ENCODE results near the gene MTUS2. TPM values are rescaled to one million over a fixed set of nuclear protein-coding genes. Genes with fewer than 3 reads are reported as not detected.
"Not testable (repeated sequence)": the region's sequence is repeated elsewhere in the genome, so short reads cannot be mapped to it uniquely, and the experiment has no call there.

The MTUS2 gene
- total RNA-seq, 5 donors from 2014 or later (not counting 1 experiment from before 2014, with no cell fraction given): 0.05 to 0.28 (median 0.12) TPM

- no peak overlapping the region for H3K4me3 ChIP-seq (ENCODE audit: control insufficient read depth in 1 of 2, extremely low read depth in 1 of 2, low read length in 1 of 2)
- Mint-ChIP-seq H3K4me3 (no peak overlapping the region), H3K9me3 (peaks cover 0 to 8% (median 0%) of the 10 kb centered on the region in 3 donors), H3K27me3 (peaks cover 10% of the 10 kb centered on the region in 2 donors), H3K4me1 (no peaks in the 10 kb centered on the region), H3K36me3 (no peaks in the 10 kb centered on the region), H3K27ac (no peak overlapping the region)
- ChIA-PET CTCF (no interaction called here), POLR2A (no interaction called here)
- H3K36me3 ChIP-seq (ENCODE audit: control insufficient read depth in 2 of 2, extremely low read depth in 1 of 2, insufficient read depth in 1 of 2, low read length in 1 of 2): no peaks in the 10 kb centered on the region
- 90% methylated on average over 9 of the region's 9 CpGs for WGBS (ENCODE audit: insufficient coverage)
- DNase-seq (no peak), ATAC-seq (replicated peaks in 1 of 4) (no peak)
- no peaks in the 10 kb centered on the region for H3K4me1 ChIP-seq (ENCODE audit: control insufficient read depth in 1 of 2, extremely low read depth in 1 of 2, insufficient read depth in 2 of 2, low read length in 2 of 2)
- H3K27me3 ChIP-seq (replicated peaks in 1 of 2; ENCODE audit: control insufficient read depth in 2 of 2, extremely low read depth in 1 of 2, insufficient read depth in 2 of 2, low read length in 1 of 2): peaks cover 0 to 3% of the 10 kb centered on the region in 2 experiments
- no peaks in the 10 kb centered on the region for H3K9me3 ChIP-seq
- no peak overlapping the region for H3K27ac ChIP-seq (ENCODE audit: low read length)
Observed at GRCh38 chr13:29323954-29324353, 503.8 kb downstream of the MTUS2 start.

GRCh38 chr13:29324601-29325000, 504.5 kb downstream of the MTUS2 start:
- H3K4me3 Mint-ChIP-seq: no peak overlapping the region
- H3K4me1 Mint-ChIP-seq: no peaks in the 10 kb centered on the region
- ATAC-seq (replicated peaks in 1 of 4) (no peak), DNase-seq (no peak)
- Histone ChIP-seq H3K27me3 (replicated peaks in 1 of 2; ENCODE audit: control insufficient read depth in 2 of 2, extremely low read depth in 1 of 2, insufficient read depth in 2 of 2, low read length in 1 of 2) (no peaks in the 10 kb centered on the region), H3K9me3 (no peaks in the 10 kb centered on the region), H3K4me3 (ENCODE audit: control insufficient read depth in 1 of 2, extremely low read depth in 1 of 2, low read length in 1 of 2) (no peak overlapping the region), H3K36me3 (ENCODE audit: control insufficient read depth in 2 of 2, extremely low read depth in 1 of 2, insufficient read depth in 1 of 2, low read length in 1 of 2) (no peaks in the 10 kb centered on the region), H3K4me1 (ENCODE audit: control insufficient read depth in 1 of 2, extremely low read depth in 1 of 2, insufficient read depth in 2 of 2, low read length in 2 of 2) (no peaks in the 10 kb centered on the region), H3K27ac (ENCODE audit: low read length) (no peak overlapping the region)
- POLR2A ChIA-PET: no interaction called here
- H3K27ac Mint-ChIP-seq: no peak overlapping the region
- H3K36me3 Mint-ChIP-seq: no peaks in the 10 kb centered on the region
- peaks cover 0 to 8% (median 0%) of the 10 kb centered on the region in 3 donors for H3K9me3 Mint-ChIP-seq
- peaks cover 10% of the 10 kb centered on the region in 2 donors for H3K27me3 Mint-ChIP-seq
- CTCF ChIA-PET: no interaction called here
- no CpG with 5 or more reads among the region's 1 CpG for WGBS (ENCODE audit: insufficient coverage)

DNA sequence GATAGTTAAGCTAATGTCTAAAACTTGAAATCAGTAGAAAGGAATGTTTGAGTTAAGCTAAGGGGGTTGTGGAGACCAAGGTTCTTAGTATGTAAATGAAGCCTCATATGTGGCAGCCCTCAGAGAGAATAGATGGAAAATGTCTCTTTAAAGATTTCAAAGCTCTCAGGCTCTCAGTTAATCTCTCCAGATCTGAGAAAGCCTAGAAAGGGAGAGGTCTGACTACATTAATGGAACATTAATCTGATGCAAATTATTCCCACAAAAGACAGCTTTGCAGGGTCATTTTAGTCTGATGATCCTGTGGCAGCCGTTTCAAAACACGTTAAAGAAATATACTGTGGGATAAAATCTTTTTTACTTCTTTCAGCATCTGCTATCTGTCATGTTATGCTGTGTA, 508.4 kb downstream of the MTUS2 start:
- H3K27me3 Mint-ChIP-seq: peaks cover 0 to 5% of the 10 kb centered on the region in 2 donors
- no peak overlapping the region for H3K27ac Mint-ChIP-seq
- no peaks in the 10 kb centered on the region for H3K36me3 ChIP-seq (ENCODE audit: control insufficient read depth in 2 of 2, extremely low read depth in 1 of 2, insufficient read depth in 1 of 2, low read length in 1 of 2)
- no CpG with 5 or more reads among the region's 2 CpGs for WGBS (ENCODE audit: insufficient coverage)
- ATAC-seq (replicated peaks in 1 of 4): no peak
- H3K9me3 Mint-ChIP-seq: peaks cover 0 to 8% (median 2%) of the 10 kb centered on the region in 3 donors
- DNase-seq: no peak
- ChIA-PET POLR2A (no interaction called here), CTCF (no interaction called here)
- no peak overlapping the region for H3K27ac ChIP-seq (ENCODE audit: low read length)
- H3K36me3 Mint-ChIP-seq: no peaks in the 10 kb centered on the region
- H3K4me3 Mint-ChIP-seq: no peak overlapping the region
- H3K4me1 ChIP-seq (ENCODE audit: control insufficient read depth in 1 of 2, extremely low read depth in 1 of 2, insufficient read depth in 2 of 2, low read length in 2 of 2): no peaks in the 10 kb centered on the region
- no peaks in the 10 kb centered on the region for H3K4me1 Mint-ChIP-seq
- no peaks in the 10 kb centered on the region for H3K27me3 ChIP-seq (replicated peaks in 1 of 2; ENCODE audit: control insufficient read depth in 2 of 2, extremely low read depth in 1 of 2, insufficient read depth in 2 of 2, low read length in 1 of 2)
- no peaks in the 10 kb centered on the region for H3K9me3 ChIP-seq
- H3K4me3 ChIP-seq (ENCODE audit: control insufficient read depth in 1 of 2, extremely low read depth in 1 of 2, low read length in 1 of 2): no peak overlapping the region

- Histone ChIP-seq H3K4me1 (ENCODE audit: control insufficient read depth in 1 of 2, extremely low read depth in 1 of 2, insufficient read depth in 2 of 2, low read length in 2 of 2) (no peaks in the 10 kb centered on the region), H3K9me3 (no peaks in the 10 kb centered on the region), H3K4me3 (ENCODE audit: control insufficient read depth in 1 of 2, extremely low read depth in 1 of 2, low read length in 1 of 2) (no peak overlapping the region), H3K27me3 (replicated peaks in 1 of 2; ENCODE audit: control insufficient read depth in 2 of 2, extremely low read depth in 1 of 2, insufficient read depth in 2 of 2, low read length in 1 of 2) (peaks cover 0 to 11% of the 10 kb centered on the region in 2 experiments), H3K36me3 (ENCODE audit: control insufficient read depth in 2 of 2, extremely low read depth in 1 of 2, insufficient read depth in 1 of 2, low read length in 1 of 2) (no peaks in the 10 kb centered on the region), H3K27ac (ENCODE audit: low read length) (no peak overlapping the region)
- Mint-ChIP-seq H3K4me3 (no peak overlapping the region), H3K9me3 (peaks cover 14 to 19% (median 15%) of the 10 kb centered on the region in 3 donors), H3K27ac (no peak overlapping the region), H3K27me3 (peaks cover 0 to 3% of the 10 kb centered on the region in 2 donors), H3K36me3 (no peaks in the 10 kb centered on the region), H3K4me1 (no peaks in the 10 kb centered on the region)
- DNase-seq (no peak), ATAC-seq (replicated peaks in 1 of 4) (no peak)
- 76% methylated on average over 6 of the region's 7 CpGs for WGBS (ENCODE audit: insufficient coverage)
- CTCF ChIA-PET: no interaction called here
- POLR2A ChIA-PET: no interaction called here
Observed at GRCh38 chr13:29336356-29336755, 516.2 kb downstream of the MTUS2 start.

GRCh38 chr13:29339386-29340272, 519.5 kb downstream of the MTUS2 start:
- Mint-ChIP-seq H3K4me3 (no peak overlapping the region), H3K9me3 (peaks cover 12 to 16% (median 16%) of the 10 kb centered on the region in 3 donors), H3K4me1 (no peaks in the 10 kb centered on the region), H3K27me3 (no peaks in the 10 kb centered on the region), H3K27ac (no peak overlapping the region), H3K36me3 (no peaks in the 10 kb centered on the region)
- Histone ChIP-seq H3K27ac (ENCODE audit: low read length) (no peak overlapping the region), H3K36me3 (ENCODE audit: control insufficient read depth in 2 of 2, extremely low read depth in 1 of 2, insufficient read depth in 1 of 2, low read length in 1 of 2) (no peaks in the 10 kb centered on the region), H3K27me3 (replicated peaks in 1 of 2; ENCODE audit: control insufficient read depth in 2 of 2, extremely low read depth in 1 of 2, insufficient read depth in 2 of 2, low read length in 1 of 2) (peaks cover 0 to 11% of the 10 kb centered on the region in 2 experiments), H3K4me1 (ENCODE audit: control insufficient read depth in 1 of 2, extremely low read depth in 1 of 2, insufficient read depth in 2 of 2, low read length in 2 of 2) (no peaks in the 10 kb centered on the region), H3K9me3 (no peaks in the 10 kb centered on the region), H3K4me3 (ENCODE audit: control insufficient read depth in 1 of 2, extremely low read depth in 1 of 2, low read length in 1 of 2) (no peak overlapping the region)
- DNase-seq (no peak), ATAC-seq (replicated peaks in 1 of 4) (no peak)
- POLR2A ChIA-PET: no interaction called here
- CTCF ChIA-PET: no interaction called here
- 89% methylated on average over 43 of the region's 44 CpGs for WGBS (ENCODE audit: insufficient coverage)

DNA sequence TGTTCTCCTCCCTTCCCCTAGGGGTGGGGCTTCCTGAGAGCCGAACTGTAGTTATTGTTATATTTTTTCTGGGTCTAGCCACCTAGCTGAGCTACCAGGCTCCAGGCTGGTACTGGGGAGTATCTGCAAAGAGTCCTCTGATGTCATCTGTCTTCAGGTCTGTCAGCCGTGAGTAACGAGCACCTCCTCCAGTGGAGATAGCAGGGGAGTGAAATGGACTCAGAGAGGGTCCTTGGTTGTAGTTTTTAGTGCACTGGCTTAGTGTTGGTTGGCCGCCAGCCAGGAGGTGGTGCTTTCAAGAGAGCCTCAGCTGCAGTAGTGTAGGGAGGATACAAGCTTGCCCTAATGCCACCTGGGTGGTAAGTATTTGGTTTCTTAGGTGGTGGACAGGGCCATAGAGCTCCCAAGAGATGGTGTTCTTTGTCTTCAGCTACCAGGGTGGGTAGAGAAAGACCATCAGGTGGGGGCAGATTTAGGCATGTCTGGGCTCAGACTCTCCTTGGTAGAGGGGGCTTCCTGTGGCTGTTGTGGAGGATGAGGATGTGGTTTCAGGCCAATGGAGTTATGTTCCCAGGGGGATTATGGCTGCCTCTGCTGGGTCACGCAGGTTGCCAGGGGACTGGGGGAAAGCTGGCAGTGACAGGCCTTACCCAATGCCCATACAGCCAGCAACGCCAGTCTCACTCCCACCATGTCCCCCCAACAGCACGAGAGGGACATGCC, 525.9 kb downstream of the MTUS2 start:
- H3K36me3 Mint-ChIP-seq; CTCF ChIA-PET; H3K9me3 ChIP-seq; H3K9me3 Mint-ChIP-seq; H3K36me3 ChIP-seq (ENCODE audit: control insufficient read depth in 2 of 2, extremely low read depth in 1 of 2, insufficient read depth in 1 of 2, low read length in 1 of 2); DNase-seq; H3K4me1 ChIP-seq (ENCODE audit: control insufficient read depth in 1 of 2, extremely low read depth in 1 of 2, insufficient read depth in 2 of 2, low read length in 2 of 2); H3K4me1 Mint-ChIP-seq; H3K4me3 ChIP-seq (ENCODE audit: control insufficient read depth in 1 of 2, extremely low read depth in 1 of 2, low read length in 1 of 2); H3K27ac Mint-ChIP-seq; H3K4me3 Mint-ChIP-seq; H3K27me3 ChIP-seq (replicated peaks in 1 of 2; ENCODE audit: control insufficient read depth in 2 of 2, extremely low read depth in 1 of 2, insufficient read depth in 2 of 2, low read length in 1 of 2); POLR2A ChIA-PET; ATAC-seq (replicated peaks in 1 of 4); H3K27ac ChIP-seq (ENCODE audit: low read length); H3K27me3 Mint-ChIP-seq: not testable (repeated sequence)
- 86% methylated on average over 1 of the region's 7 CpGs for WGBS (ENCODE audit: insufficient coverage)

All from T-cell (primary cell).